Neutrophil (primary cell): ENCODE data around the gene PLP1.

Source experiments
- H3K27ac ChIP-seq: fragments of 200-600 bp; sonication (generic); 2 replicates; pipeline ENCODE4 v1.5.1; 2016; ENCODE audit warnings: mild to moderate bottlenecking, moderate library complexity
- H3K27me3 ChIP-seq: fragments of 200-600 bp; sonication (generic); 2 replicates; pipeline ENCODE4 v1.6.0; 2016; ENCODE audit warnings: mild to moderate bottlenecking
- H3K36me3 ChIP-seq: fragments of 200-600 bp; sonication (generic); 2 replicates; pipeline ENCODE4 v1.5.1; 2017
- H3K4me1 ChIP-seq, 2 experiments: fragments of 200-600 bp in 1 of 2; sonication (generic) in 1 of 2; 1 replicate in 1 of 2; 2 replicates in 1 of 2; pipeline versions ENCODE4 v1.5.1 to v1.6.1; 2013 to 2016; ENCODE audit warnings: low read depth in 1 of 2, low read length in 1 of 2, mild to moderate bottlenecking in 1 of 2, moderate library complexity in 1 of 2; ENCODE audit not compliant: control insufficient read depth in 1 of 2, insufficient read depth in 1 of 2
- H3K4me3 ChIP-seq, 2 experiments: fragments of 200-600 bp in 1 of 2; sonication (generic) in 1 of 2; 1 replicate in 1 of 2; 2 replicates in 1 of 2; pipeline ENCODE4 v1.5.1; 2013 to 2016; ENCODE audit warnings: low read depth in 1 of 2, low read length in 1 of 2, mild to moderate bottlenecking in 1 of 2, moderate library complexity in 1 of 2
- H3K9me3 ChIP-seq: fragments of 200-600 bp; sonication (generic); 2 replicates; pipeline ENCODE4 v1.5.1; 2016
- CTCF ChIP-seq: fragments of 200-600 bp; sonication (generic); IDR thresholded peaks from 2 replicates; pipeline ENCODE4 v1.5.1; 2016; ENCODE audit warnings: antibody characterized with exemption

PLP1 gene

GRCh38 chrX:103773445-103773844 is 3.2 kb upstream of the PLP1 start:
- no peaks in the 10 kb centered on the region for H3K27me3 ChIP-seq
- H3K4me3 ChIP-seq = no peak overlapping the region
- no peak overlapping the region for H3K27ac ChIP-seq
- no peaks in the 10 kb centered on the region for H3K36me3 ChIP-seq
- no peaks in the 10 kb centered on the region for H3K4me1 ChIP-seq
- no peak for TF ChIP-seq CTCF
- no peaks in the 10 kb centered on the region for H3K9me3 ChIP-seq

- Histone ChIP-seq H3K4me3 (no peak overlapping the region), H3K27me3 (no peaks in the 10 kb centered on the region), H3K36me3 (no peaks in the 10 kb centered on the region), H3K9me3 (no peaks in the 10 kb centered on the region), H3K27ac (no peak overlapping the region), H3K4me1 (no peaks in the 10 kb centered on the region)
- no peak for TF ChIP-seq CTCF
These were observed 2.5 kb upstream of the PLP1 start for GRCh38 chrX:103774070-103774642.

GRCh38 chrX:103779141-103779789 is 2.6 kb downstream of the PLP1 start:
- Histone ChIP-seq H3K9me3 (no peaks in the 10 kb centered on the region), H3K27me3 (no peaks in the 10 kb centered on the region), H3K4me3 (no peak overlapping the region), H3K36me3 (no peaks in the 10 kb centered on the region), H3K4me1 (no peaks in the 10 kb centered on the region), H3K27ac (no peak overlapping the region)
- no peak for TF ChIP-seq CTCF

- no peaks in the 10 kb centered on the region for H3K27me3 ChIP-seq
- H3K4me3 ChIP-seq = no peak overlapping the region
- TF ChIP-seq CTCF = no peak
- H3K36me3 ChIP-seq = no peaks in the 10 kb centered on the region
- no peaks in the 10 kb centered on the region for H3K4me1 ChIP-seq
- H3K27ac ChIP-seq = no peak overlapping the region
- H3K9me3 ChIP-seq = no peaks in the 10 kb centered on the region
These were observed 3.9 kb downstream of the PLP1 start for GRCh38 chrX:103780336-103781061.

GRCh38 chrX:103781062-103781402 is 4.4 kb downstream of the PLP1 start:
- no peak overlapping the region for H3K4me3 ChIP-seq
- no peaks in the 10 kb centered on the region for H3K9me3 ChIP-seq
- H3K36me3 ChIP-seq = no peaks in the 10 kb centered on the region
- H3K4me1 ChIP-seq = no peaks in the 10 kb centered on the region
- no peaks in the 10 kb centered on the region for H3K27me3 ChIP-seq
- no peak for TF ChIP-seq CTCF
- H3K27ac ChIP-seq = no peak overlapping the region
